HG03066 (cell line): ENCODE data around the gene IFT122.
"Not testable (repeated sequence)": the region's sequence is repeated elsewhere in the genome, so short reads cannot be mapped to it uniquely, and the experiment has no call there.

Experiments
- ATAC-seq: cut with Tn5 transposase; IDR thresholded peaks from one replicate; pipeline ENCODE4 v1.9.1; 2021; ENCODE audit warnings: low read depth; ENCODE audit not compliant: unreplicated experiment

IFT122 gene

DNA sequence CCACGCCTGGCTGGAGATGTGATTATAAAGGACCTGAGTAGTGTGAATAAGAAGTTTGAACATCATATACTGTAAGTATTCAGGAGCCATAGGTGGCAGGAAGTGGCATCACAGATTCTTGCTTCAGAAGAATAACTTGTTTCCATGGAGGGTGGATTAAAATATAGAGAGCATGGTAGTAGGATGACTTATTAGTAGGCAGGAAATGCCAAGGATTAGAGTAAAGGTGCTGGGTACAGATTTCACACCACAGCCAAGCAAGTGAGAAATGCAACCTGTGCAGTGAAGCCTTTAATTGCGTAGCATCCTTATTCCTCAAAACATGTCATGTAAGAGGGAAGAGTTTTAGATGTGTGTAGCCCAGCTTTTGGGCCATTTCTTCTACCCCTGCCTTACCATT is 30.8 kb downstream of the IFT122 start:
- ATAC-seq: no peak

DNA sequence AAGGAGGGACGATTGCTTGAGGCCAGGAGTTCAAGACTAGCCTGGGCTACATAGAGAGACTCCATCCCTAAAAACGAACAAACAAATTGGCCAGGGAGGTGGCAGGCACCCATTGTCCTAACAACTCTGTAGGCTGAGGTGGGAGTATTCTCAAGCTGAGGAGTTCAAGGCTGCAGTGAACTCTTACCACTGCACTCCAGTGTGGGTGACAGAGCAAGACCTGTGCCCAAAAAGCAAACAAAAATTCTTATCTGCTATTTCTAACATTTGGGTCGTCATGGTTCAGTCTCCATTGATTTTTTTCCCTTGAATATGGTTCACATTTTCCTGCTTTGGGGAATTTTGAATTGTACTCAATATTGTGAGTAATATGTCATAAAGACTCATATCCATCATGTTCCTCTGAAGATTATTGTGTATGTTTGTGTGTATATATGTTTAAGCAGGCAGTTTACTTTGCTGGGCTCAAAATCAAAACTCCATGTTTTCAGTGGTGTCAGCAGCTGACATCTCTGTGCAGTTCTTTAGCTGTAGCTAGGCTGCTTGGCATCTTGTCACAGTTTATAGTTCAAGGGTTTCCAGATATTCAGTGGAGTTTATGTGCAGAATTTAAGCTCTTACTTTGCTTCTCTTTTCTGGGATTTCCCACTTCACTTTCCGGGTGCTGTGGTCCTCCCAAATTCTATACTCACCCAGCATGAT is 33.2 kb downstream of the IFT122 start:
- no peak for ATAC-seq

DNA sequence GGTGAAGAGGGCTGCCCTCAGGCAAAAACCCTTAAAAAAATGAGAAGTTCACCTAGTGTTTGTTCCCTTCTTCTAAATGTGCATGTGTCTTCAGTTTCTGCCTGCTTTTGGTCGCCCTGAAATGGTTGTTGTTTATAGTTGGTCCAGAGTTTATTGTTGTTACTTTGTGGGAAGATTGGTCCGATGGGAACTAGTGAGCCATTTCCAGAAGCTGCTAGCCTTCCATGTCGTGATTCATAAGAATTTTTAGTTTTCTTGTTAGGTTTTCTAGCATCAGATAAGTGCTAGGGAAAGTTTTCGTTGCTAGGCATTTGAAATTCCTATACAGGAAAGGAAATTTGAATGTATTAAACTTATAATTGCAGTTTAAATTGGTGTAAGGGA is 33.7 kb downstream of the IFT122 start:
- no peak for ATAC-seq

DNA sequence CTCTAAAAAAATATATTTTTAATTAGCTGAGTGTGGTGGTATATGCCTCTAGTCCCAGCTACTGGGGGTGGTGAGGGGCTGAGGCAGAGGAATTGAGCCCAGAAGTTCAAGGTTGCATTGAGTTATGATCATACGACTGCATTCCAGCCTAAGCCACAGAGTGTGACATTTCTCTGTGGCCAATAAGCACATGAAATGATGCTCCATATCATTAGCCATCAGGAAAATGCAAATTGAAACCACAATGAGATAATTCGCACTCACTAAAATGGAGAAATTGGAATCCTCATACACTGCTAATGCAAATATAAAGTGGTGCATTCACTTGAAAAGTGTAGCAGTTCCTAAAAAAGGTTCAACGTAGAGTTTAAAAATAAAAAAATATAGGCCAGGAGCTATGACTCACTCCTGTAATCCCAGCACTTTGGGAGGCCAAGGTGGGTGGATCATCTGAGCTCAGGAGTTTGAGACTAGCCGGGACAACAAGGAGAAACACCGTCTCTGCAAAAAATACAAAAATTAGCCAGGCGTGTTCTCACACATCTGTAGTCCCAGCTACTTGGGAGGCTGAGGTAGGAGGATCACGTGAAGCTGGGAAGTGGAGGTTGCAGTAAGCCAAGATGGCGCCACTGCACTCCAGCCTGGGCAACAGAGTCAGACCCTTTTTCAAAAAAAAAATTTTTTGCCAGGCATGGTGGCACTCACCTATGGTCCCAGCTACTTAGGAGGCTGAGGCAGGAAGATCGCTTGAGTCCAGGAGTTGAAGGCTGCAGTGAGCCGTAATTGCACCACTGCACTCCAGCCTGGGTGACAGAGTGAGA is 35.2 kb downstream of the IFT122 start:
- ATAC-seq: no peak

DNA sequence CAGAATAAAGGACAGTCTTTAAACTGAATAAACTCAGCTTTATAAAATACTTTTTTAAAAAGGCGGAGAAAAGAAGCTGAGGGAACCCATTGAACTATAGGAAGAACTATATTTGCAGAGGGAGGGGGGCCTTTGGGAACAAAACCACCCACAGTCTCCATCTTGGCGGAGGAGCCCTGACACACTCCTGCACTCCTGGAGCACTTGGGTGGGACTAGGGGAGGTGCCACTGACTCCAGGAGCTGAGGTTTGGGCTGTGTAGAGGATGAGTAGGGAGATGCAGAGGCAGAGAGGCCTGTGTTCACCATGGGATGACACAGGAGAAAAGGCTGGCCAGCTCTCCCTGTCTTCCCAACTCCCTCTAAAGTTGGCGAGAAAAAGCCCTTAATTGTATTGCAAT is 35.8 kb downstream of the IFT122 start:
- no peak for ATAC-seq

DNA sequence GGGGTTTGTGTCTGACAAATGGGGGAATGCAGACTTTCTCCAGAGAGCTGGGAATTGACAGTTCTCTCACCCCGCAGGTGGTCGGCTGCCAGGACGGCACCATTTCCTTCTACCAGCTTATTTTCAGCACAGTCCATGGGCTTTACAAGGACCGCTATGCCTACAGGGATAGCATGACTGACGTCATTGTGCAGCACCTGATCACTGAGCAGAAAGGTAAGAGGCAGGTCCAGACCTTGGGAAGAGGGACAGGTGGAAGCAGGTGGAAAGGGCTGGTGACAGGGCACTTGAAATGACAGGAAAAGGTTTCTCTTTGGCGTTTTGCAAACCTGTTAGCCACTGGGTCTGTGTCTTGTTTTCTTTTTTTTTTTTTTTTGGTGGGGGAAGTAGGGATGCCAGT is 36.6 kb downstream of the IFT122 start:
- ATAC-seq: no peak

DNA sequence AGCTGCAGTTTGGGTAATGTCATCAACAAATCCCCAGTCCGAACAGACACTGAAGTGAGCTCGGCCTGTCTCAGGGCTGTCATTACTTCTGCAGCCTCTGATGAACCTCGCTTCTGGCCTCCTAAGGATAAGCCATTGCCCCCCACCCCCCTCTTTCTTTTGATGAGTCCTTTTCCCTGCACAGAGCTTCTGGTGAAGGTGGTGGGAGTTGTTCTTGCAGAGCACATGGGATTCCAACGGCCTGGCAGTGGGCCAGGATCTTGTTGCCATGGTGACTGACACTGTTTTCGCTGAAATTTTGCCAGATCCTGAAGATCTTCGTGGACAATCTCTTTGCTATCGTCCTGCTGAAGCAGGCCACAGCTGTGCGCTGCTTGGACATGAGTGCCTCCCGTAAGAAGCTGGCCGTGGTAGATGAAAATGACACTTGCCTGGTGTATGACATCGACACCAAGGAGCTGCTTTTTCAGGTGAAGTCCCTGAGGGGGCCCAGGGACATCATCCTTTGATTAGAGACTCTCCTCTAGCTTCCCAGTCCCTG is 41.3 kb downstream of the IFT122 start:
- ATAC-seq: not testable (repeated sequence)

DNA sequence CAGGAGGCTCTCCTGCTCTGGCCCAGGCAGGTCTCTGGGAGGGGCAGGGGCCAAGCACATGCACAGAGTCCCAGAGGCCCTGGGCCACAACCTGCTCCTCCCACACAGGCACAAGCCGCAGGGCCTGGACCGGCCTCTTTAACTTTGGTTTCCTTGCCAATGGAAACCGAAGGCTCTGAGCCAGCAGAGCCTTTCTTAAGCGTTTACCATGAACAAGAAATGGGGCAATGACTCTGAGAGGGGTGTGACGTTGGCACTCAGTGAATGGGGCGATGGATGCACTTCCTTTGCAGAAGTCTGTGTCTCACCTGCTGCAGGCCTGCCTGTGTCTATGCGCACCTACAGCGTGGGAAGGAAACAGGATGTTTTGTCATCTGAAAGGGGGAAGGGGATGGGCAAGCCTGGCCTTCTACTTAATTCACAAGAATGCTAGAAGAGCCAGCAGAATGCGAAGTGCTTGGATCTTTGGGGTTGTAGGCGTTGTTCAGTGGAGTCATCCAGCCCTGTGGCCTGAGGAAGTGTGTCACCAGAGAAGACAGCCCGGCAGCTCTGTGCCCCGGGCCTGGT is 41.8 kb downstream of the IFT122 start:
- ATAC-seq: no peak

DNA sequence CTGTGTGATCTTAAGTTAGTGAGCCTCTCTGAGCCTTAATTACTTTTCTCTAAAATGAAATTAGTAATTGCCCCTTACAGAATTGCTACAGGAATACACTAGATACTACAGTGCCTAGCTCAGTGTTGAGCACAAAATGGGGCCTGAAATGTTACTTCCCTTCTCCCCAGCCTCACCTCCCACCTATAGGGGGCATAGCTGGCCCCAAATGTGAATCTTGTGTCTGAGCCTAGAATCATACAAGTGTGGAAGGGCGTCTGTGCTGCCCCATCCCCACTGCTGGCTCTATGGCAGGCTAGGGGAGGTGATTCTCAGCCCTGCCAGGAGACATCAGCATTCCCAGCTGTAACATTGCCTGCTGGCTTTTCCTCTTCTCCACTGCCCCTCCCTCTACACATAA is 42.7 kb downstream of the IFT122 start:
- no peak for ATAC-seq

DNA sequence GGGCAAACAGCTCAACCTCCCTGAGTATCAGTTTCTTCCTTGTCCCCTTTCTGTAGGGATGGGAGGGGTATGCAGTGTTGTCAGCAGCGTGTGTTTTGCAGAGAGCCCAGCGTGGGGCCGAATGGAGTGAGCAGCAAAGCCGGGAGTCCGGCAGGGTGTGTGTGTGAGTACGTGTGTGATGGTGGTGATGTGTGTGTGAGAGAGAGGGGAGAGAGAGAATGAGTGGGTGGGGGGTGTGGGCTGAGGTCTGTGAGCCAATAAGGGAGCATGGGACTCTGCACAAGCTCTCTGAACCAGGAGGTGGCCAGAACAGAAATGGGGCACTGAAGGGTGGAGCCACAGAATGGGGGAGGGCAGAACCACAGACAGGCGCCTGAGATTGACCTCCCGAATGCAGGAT is 43.8 kb downstream of the IFT122 start:
- ATAC-seq: no peak

DNA sequence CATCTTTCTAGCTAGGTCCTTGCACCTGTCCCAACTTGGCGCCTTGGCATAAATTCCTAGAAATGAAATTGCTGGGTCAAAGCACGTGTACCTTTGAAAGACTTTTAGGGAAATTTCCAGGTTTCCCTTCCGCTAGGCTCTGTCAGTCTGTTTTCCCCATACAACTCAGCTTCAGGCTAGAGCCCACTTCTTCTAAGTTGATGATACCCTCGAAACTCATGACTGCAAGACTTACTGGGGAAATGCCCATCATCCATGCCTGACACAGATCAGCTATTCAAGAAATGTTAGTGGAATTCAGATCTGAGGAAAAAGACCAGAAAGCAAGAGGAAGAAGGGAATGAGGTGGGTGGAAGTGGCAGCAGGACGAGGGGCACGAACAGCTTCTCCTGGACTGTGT is 45.1 kb downstream of the IFT122 start:
- ATAC-seq: not testable (repeated sequence)

DNA sequence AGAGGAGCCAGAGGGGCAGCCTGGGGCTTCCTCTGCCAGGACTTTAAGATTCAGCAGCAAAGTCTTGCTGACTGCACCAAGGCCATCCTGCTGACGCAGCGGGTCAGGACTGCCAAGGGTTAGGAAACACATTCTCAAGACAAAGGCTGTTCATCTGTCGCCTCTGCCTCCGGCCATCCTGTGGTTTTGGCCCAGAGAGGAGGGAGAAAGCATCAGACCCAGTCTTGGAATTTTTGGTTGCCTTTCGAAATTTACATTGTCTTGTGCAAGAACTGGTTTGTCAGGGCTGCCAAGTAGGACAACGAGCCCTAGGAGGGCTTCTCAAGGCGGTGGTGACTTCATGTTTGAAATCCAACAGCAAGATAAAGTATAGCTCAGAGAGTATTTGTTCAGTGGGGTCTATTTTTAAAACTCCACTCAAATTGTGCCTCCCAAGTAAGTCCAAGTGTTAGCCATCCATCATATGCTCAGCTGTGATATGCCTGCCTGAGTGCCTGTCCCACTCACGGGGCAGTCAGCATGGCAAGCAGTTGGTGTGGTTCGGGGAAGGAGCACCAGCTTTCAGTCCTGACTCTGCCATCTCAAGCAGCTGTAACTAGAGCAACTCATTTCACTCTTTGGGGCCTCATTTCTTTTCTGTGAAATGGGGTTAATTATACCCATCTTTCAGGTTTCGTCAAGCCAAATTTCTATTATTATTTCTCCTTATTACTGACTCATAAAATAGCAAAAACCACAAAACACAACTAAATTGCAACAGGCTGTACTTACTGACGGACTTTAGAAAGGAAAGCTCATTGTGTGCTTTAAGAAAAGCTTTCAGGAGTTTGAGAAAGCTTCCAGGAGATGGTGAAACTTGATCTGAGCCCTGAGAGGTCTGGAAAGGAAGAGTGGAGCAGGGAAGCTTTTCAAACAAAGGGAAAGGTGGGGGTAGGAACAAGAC is 46.0 kb downstream of the IFT122 start:
- no peak for ATAC-seq

DNA sequence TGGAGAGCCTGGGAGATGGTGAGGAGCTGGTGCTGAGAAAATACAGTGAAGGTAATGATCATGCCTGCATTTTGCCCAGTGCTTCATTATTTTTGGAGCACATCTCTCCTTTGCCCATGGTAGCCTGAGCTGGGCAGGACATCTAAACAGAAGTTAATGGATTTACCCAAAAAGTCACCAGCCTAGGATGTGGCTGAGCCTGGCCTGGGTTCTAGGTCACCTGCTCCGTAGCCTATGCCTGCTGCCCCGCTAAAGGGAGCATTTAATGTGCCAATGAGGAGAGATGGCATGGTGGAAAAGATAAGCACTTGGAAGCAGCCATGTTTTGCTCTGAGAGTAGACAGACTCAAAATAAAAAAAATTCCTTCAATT is 46.6 kb downstream of the IFT122 start:
- ATAC-seq: no peak

DNA sequence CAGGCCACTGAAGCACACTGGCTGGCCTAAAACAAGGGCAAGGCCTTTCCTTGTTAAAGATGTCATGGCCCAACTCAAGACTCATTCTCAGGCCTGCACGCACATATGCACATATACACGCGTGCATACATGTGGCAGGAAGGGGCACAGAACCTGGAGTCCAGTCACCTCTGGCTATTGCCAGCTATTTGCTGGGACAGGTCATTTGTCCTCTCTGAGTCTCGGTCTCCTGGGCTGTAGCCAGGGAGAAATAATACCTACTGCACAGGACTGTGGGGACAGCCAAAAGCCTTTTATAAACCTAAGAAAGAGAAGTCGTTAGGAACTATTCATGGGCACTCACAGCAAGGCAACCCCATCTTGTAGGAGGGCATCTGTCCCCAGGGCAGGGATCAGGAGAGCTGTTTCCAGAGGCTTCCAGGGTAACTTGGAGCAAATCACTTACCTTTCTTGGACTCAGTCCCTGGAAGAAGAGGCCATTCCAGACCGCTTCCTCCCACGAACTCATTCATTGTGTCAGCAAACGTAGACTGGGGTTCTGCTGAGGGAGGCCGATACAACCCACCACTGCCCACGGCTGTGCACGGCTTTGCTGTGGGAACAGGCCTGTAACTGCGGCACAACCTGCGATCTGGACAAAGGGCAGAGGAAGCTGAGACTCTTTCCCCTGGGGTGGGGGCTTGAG is 47.3 kb downstream of the IFT122 start:
- no peak for ATAC-seq

DNA sequence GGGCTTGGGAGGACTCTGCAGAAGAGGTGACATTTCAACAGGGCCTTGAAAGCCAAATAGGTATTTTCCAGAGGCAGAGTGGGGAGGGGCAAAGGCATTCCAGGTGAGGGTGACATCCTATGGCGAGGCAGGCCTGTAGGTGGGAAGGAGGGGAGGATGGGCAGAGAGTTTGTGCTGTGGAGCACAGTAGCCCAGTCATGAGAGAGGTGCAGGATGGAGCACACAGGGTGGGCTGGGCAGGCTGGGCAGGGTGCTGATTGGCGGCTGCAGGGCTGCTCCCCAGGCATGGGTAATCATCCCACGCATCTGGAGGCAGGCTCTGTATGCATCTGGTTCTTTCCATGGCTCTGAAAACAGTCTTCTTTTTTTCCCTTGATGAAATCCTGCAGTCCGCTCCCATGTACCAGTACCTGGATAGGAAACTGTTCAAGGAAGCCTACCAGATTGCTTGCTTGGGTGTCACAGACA is 47.9 kb downstream of the IFT122 start:
- not testable (repeated sequence) for ATAC-seq

DNA sequence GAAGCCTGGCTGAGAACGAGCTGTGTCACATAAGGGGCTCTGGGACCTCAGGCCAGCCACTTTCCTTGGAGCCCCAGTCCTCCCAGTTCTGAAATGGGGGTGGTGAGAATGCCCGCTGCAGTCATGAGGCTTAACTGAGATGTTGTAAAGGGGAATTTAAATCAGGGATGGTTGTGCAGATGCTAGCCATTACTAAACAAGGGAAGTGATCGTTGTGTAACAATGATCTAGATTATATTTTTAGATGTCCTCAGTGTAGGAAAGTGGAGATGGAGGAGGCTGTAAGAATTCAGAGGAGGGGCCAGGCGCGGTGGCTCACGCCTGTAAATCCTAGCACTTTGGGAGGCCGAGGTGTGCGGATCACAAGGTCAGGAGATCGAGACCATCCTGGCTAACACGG is 49.2 kb downstream of the IFT122 start:
- ATAC-seq: not testable (repeated sequence)

DNA sequence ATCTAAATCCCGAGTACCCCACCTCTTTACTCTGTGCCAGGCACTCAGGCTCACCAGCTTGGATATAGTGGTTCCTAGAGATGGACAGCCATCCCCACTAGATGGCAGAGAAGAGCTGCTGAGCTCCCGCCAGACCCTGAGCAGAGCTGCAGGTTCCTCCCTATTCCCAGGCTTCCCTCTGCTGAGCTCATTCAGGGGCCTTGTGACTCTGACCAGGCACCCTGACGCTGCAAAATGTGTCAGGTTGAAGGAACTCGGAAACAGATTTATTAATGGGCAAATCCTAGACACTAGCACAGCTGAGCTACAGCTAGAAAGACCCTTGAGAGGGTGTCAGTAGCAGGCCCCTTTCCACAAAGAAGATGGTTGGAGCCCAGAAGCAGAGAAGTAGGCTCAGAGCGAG is 50.2 kb downstream of the IFT122 start:
- ATAC-seq: no peak

DNA sequence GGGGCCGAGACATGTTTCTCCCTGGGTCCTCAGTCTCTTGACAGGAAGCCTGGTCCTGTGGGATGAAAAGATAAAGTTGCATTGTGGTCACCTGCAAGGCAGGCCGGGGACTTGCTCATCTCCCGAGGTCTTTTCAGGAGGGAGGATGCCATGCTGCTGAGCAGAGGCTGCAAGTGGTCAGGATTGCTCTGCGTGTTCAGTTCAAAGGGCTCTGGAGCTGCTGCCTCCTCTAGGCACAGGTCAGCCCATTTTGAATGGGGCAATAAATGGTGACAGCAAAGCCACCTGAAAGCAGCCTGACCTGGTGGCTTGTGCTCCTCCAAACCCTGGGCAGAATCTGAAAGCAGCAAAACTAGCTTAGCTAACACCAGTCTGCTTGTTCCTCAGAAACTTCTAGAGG is 51.1 kb downstream of the IFT122 start:
- not testable (repeated sequence) for ATAC-seq

DNA sequence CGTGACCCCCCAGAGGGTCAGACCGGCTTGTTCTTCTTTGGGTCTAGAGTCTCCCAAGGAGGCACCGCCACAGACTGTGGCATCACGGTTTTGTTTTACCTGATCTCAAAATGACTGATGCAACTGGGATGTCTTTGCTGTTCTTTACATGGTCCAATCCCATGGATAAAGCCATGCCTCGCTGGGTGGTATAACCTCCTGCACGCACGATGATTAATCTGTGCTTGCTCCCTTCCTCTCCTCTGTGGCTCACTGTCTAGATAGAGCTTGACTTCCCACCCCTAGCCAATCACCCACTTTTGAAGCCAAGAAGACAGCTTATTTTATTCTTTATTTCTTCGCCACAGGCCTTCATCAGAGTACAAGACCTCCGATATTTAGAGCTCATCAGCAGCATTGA is 51.8 kb downstream of the IFT122 start:
- no peak for ATAC-seq

DNA sequence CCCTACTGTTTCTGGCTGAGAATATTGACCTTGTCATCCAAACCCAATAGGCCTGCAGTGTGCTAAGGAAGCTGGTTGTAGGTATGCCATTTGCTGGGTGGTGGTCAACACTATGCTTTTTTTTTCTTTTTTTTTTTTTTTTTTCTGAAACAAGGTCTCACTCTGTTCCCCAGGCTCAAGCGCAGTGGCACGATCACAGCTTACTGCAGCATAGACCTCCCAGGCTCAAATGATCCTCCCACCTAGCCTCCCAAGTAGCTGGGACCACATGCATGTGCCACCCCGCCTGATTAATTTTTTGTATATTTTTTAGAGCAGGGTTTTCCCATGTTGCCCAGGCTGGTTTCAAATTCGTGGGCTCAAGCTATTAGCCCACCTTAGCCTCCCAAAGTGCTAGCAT is 52.7 kb downstream of the IFT122 start:
- ATAC-seq: no peak
